ENCODE data around the gene C10orf90.

C10orf90 gene

GRCh38 chr10:126500866-126501265, 169.6 kb downstream of the C10orf90 start:
- DNase-seq, result no peak

DNA sequence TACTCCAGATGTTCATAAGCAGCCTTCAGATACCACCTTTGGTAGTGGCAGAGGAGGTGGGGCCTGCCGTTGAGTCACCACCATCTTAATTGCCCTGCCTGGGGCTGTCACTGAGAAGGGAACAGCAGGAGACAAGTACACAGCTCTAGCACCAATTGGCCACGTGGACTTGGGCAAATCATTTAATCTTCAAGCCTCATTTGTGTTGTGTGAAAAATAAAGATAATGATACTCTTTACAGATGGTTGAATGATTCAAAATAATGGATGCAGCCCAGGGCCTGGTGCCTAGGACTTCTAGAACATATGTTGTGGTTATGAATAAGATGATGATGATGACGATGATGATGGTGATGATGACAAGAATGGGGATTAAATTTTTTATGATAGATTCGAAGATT, 170.3 kb downstream of the C10orf90 start:
- no peak for DNase-seq

- DNase-seq, result no peak
Measured at GRCh38 chr10:126499744-126500143, 170.7 kb downstream of the C10orf90 start.

DNA sequence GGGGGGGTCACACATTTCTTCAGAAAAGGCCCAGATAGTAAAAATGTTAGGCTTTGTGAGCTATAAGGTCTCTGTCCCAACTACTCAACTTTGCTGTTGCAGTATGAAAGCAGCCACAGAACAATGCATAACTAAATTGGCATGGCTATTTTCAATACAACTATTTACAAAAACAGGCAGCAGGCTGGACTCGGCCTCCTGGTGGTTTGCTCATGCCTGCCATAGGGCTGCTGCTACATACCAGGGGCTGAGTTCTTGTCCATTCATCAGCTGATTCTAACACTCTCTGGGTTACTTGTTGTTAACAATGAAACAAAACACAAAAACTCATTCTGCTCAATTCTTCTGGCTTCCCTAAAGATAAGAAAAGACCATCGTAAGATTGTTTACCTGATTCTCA, 172.8 kb downstream of the C10orf90 start:
- no peak for DNase-seq

GRCh38 chr10:126496771-126497545, 173.5 kb downstream of the C10orf90 start:
- no peak for DNase-seq

GRCh38 chr10:126491476-126491875, 179.0 kb downstream of the C10orf90 start:
- DNase-seq, result no peak

DNA sequence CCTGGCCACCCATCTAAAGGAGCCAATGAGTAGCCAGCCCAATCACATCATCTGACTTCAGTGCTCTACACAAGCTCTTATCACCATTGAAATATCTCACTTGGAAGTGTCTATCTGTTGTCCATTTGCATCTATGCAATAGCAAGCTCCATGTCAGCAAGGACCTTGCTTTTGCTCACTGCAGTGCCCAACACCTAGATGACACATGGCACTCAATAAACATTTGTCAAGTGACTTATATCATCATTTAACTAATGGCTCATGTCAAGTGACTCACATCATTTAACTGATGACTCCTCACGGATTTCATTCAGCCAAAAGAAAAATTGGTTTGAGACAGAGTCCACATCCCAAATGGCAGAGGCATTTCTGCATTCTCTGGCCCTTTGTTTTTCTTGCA, 189.3 kb downstream of the C10orf90 start:
- DNase-seq, result no peak

- DNase-seq, result no peak
Measured at GRCh38 chr10:126480648-126481047, 189.8 kb downstream of the C10orf90 start.

- DNase-seq, result no peak
Measured at GRCh38 chr10:126479280-126479895, 191.1 kb downstream of the C10orf90 start.

DNA sequence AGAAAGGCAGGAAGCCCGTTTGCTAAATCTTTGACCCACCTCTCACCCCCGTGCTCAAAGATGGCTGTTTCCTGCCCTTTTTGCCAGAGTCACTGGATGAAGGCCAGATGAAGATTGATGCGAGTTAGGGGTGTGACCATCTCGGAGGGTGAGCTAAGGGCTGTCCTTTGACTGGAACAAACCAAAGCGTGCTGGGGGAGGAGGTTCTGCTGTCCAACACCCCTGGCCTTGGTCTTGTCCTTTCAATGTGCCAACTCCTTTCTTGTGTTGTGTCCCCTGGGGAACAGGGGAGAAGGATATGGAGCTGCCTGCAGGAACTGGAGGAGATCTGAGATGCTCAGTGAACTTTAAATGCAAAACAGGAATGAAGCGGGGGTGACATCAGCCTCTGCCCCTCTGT, 191.9 kb downstream of the C10orf90 start:
- no peak for DNase-seq

DNA sequence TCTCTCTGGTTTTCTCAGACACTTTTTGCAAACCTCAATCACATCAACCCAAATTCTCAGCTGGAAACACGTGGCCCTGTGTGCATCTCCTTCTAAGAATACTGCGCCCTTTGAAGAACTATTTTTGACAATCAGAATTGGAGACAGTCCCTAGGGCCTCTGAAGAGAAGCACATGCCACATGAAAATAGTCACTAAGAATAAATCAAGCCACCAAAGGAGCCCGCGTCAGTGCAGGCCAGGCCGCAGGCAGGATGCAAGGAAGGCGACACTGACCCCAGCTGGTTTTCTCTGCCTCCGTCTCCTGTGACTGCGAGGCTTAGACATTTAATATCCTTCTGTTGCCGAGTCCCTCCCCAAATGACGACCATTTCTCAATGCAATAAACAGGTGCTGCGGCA, 194.2 kb downstream of the C10orf90 start:
- no peak for DNase-seq

DNA sequence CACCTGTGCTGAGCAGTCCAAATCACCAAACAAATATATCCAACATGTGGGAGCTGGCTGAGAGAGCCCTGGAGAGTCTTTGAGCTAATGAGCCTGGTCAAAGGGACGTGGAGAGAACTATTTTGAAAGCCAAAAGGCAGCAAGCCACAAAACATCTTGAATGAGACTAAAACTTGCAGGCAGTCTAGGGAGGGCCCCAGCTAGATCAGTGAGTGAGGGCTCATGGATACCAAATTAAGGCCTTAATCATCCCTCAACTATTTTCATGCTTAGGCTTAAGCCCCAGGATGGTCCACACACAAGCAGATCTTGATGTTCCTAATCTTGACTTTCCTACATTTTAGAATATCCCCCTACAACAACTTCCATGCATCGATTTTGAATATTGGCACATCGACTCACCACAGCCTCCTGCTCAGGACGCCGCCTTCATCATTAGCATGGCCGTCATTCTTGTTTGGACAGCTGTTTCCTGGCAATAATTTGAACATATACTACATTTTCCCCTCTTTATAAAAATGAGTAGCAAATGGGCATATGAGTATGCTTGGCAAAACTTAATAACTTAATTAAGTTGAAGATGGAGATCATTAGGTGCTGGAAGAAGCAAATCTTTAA, 195.3 kb downstream of the C10orf90 start:
- no peak for DNase-seq

DNA sequence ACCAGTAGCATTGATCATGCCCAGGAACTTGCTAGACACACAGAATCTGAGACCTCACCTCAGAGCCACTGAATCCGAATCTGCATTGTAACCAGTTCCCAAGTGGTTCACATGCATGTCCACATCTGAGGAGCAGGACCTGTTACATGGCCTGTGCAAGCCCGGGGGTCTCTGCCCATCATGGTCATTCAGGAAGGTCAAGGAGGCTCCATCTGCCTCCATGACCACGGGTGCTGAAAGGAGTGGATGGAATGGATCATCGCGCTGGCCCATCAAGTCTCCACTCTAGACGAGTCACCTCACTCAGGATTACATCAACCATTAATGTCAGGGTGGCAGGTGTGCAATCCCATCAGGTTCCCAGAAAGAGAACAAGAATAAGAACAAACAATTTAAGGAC, 196.5 kb downstream of the C10orf90 start:
- DNase-seq, result no peak

GRCh38 chr10:126470991-126471390, 199.5 kb downstream of the C10orf90 start:
- no peak for DNase-seq

DNA sequence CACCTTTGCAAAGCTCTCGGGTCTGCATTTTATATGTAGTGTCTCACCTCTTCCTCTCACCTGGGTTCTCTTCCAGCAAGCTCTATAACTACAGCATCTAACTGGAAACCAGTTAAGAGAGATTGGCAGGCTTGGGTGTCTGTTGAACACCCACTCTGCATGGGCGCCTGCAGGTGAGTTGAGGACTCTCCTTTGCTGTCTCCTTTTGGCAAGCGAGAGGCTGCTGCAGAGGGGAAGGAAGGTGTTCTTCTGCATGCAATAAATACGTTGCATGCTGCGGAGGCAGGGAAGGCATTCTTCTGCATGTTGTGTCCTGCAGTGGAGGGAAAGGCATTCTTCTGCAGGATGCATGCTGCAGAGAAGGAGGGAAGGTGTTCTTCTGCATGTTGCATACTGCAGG, 200.8 kb downstream of the C10orf90 start:
- DNase-seq, result no peak

DNA sequence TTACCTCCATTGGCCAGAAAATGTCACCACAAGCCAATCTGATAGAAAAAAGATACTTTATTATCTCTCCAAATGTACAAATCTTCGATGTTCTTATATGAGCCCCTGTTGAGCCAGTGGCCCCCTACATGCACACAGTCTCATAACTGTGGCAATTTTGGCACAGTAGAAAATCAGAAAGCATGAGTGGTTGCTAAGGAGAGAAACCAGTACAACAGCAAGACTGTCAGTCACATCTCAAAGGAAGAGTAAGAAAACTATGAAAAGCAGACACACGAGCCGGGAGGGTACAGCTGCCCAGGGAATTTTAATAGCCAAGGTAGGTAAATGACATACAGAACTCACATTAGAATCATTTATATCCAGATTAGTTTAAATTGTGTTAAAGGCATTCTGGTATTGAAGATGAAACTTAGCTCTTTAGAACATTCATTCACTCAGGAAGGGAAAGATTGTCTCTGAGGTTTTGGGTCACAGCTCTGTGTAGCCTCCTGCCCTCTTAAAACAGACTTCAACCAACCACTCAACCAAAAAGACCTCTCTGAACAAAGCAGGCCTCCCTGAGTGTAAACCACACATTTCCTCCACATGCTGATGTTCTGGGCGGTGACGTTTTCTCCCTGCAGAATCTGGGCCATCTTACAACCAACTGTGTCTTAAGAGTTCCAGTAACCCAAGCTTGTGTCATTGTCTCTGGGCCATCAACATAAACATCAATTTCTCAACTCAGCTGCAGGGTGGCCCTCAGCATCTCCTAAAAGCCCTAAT, 201.4 kb downstream of the C10orf90 start:
- peak in 1 of 6 experiments; percentile 11 for DNase-seq

GRCh38 chr10:126468467-126468866, 202.0 kb downstream of the C10orf90 start:
- DNase-seq, result no peak

GRCh38 chr10:126465771-126466170, 204.7 kb downstream of the C10orf90 start:
- no peak for DNase-seq

- no peak for DNase-seq
Measured at GRCh38 chr10:126463286-126463685, 207.2 kb downstream of the C10orf90 start.

GRCh38 chr10:126461289-126461940, 209.1 kb downstream of the C10orf90 start:
- no peak for DNase-seq

GRCh38 chr10:126459878-126460481, 210.5 kb downstream of the C10orf90 start:
- no peak for DNase-seq

DNA sequence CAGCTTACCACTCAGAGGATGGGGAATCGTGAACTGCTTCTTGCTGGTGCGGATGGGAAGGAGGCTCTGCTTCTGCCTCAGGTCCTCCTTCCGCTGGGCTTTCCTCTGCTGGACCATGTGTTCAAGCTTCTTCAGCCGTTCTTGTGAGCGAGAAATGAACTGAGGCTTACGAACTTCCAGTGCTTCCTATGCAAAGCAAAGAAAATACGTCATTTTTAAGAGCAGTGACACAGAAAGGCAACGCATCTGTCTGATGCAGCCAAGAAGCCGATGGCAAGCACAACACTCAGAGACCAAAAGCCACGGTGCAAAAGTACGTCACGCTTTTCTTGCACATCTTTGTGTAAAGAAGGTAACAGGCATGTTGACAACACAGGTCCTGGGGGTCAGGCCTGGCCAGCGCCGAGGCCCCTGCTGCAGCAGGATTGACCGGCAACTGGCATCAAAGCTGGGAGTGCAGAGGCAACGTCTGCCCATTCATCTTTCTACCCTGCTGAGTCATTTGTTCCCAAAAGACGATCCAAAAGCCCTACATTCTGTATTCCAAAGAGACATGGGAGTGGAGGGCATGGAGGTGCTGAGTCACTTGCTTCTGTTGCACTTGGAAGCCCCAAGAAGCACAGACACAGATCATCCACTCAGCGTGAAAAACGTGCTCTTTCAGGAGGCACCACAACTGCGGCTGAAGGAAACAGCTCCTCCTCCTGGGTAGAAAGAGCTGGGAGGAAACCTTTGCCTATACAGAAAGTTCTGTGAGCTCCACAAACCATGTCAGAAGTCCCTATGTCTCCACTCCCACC, 211.3 kb downstream of the C10orf90 start:
- no peak for DNase-seq
